Measurements from ENCODE around the gene CNNM4. TPM values are rescaled to one million over a fixed set of nuclear protein-coding genes. Genes with fewer than 3 reads are reported as not detected.
A peak's percentile ranks its signal among the peaks of the same experiment; 100 is the strongest.
"Not testable (repeated sequence)": the region's sequence is repeated elsewhere in the genome, so short reads cannot be mapped to it uniquely, and the experiment has no call there.

Gene CNNM4
- total RNA-seq, 1 donor from 2014 or later, result 9.9 TPM

- Mint-ChIP-seq H3K36me3 (ENCODE audit: low read depth) (peaks cover 2% of the 10 kb centered on the region), H3K4me3 (no peak overlapping the region), H3K27me3 (ENCODE audit: insufficient read depth) (no peaks in the 10 kb centered on the region), H3K9me3 (no peaks in the 10 kb centered on the region), H3K27ac (no peak overlapping the region), H3K4me1 (ENCODE audit: low read depth) (peaks cover 10% of the 10 kb centered on the region)
- intact Hi-C loops (cut with micrococcal nuclease), result loop anchor here (1.0 kb wide), 2 partner anchors 42 to 62 kb away; partner anchors contain the start of genes CNNM4 and LMAN2L
- no peak for DNase-seq (ENCODE audit: low spot score)
Observed at GRCh38 chr2:96801786-96802595, 41.3 kb downstream of the CNNM4 start.

- Mint-ChIP-seq H3K9me3 (no peaks in the 10 kb centered on the region), H3K4me1 (ENCODE audit: low read depth) (peaks cover 10% of the 10 kb centered on the region), H3K27me3 (ENCODE audit: insufficient read depth) (no peaks in the 10 kb centered on the region)
Observed at GRCh38 chr2:96802721-96803120, 42.0 kb downstream of the CNNM4 start.

GRCh38 chr2:96804986-96805385 is 44.3 kb downstream of the CNNM4 start:
- intact Hi-C loops (cut with micrococcal nuclease), result no loop called here
- Mint-ChIP-seq H3K36me3 (ENCODE audit: low read depth) (no peaks in the 10 kb centered on the region), H3K27me3 (ENCODE audit: insufficient read depth) (no peaks in the 10 kb centered on the region), H3K4me3 (no peak overlapping the region), H3K9me3 (no peaks in the 10 kb centered on the region), H3K27ac (no peak overlapping the region), H3K4me1 (ENCODE audit: low read depth) (peaks cover 10% of the 10 kb centered on the region)
- no peak for DNase-seq (ENCODE audit: low spot score)

More at GRCh38 chr2:96802721-96803120, 42.0 kb downstream of the CNNM4 start:
- H3K27ac Mint-ChIP-seq, result no peak overlapping the region
- peaks cover 2% of the 10 kb centered on the region for H3K36me3 Mint-ChIP-seq (ENCODE audit: low read depth)
- H3K4me3 Mint-ChIP-seq, result no peak overlapping the region
- no peak for DNase-seq (ENCODE audit: low spot score)
- intact Hi-C loops (cut with micrococcal nuclease), result loop anchor here (1.0 kb wide), 1 partner anchor 42 kb away; the partner anchor contains the start of gene CNNM4

- Mint-ChIP-seq H3K27ac (peak overlapping the region; percentile 91), H3K4me1 (ENCODE audit: low read depth) (peaks cover 10% of the 10 kb centered on the region)
- H3K9me3 Mint-ChIP-seq; H3K27me3 Mint-ChIP-seq (ENCODE audit: insufficient read depth); H3K36me3 Mint-ChIP-seq (ENCODE audit: low read depth); intact Hi-C loops (cut with micrococcal nuclease); DNase-seq (ENCODE audit: low spot score); H3K4me3 Mint-ChIP-seq: not testable (repeated sequence)
Observed at GRCh38 chr2:96805946-96806345, 45.2 kb downstream of the CNNM4 start.

GRCh38 chr2:96806468-96807126 is 45.9 kb downstream of the CNNM4 start:
- Mint-ChIP-seq H3K36me3 (ENCODE audit: low read depth) (peaks cover 3% of the 10 kb centered on the region), H3K4me1 (ENCODE audit: low read depth) (peaks cover 10% of the 10 kb centered on the region), H3K27ac (peak overlapping the region; percentile 91), H3K9me3 (no peaks in the 10 kb centered on the region), H3K27me3 (ENCODE audit: insufficient read depth) (no peaks in the 10 kb centered on the region), H3K4me3 (peak overlapping the region; percentile 58)
- DNase-seq (ENCODE audit: low spot score), result no peak
- intact Hi-C loops (cut with micrococcal nuclease), result no loop called here

- DNase-seq (ENCODE audit: low spot score), result no peak
- Mint-ChIP-seq H3K27ac (peak overlapping the region; percentile 91), H3K9me3 (no peaks in the 10 kb centered on the region), H3K4me3 (peak overlapping the region; percentile 58), H3K4me1 (ENCODE audit: low read depth) (peaks cover 10% of the 10 kb centered on the region), H3K36me3 (ENCODE audit: low read depth) (peaks cover 3% of the 10 kb centered on the region), H3K27me3 (ENCODE audit: insufficient read depth) (no peaks in the 10 kb centered on the region)
- intact Hi-C loops (cut with micrococcal nuclease), result no loop called here
Observed at GRCh38 chr2:96807127-96807471, 46.4 kb downstream of the CNNM4 start.

GRCh38 chr2:96808176-96808837 is 47.6 kb downstream of the CNNM4 start:
- H3K27me3 Mint-ChIP-seq (ENCODE audit: insufficient read depth), result no peaks in the 10 kb centered on the region
- H3K36me3 Mint-ChIP-seq (ENCODE audit: low read depth), result peaks cover 7% of the 10 kb centered on the region
- no peaks in the 10 kb centered on the region for H3K9me3 Mint-ChIP-seq
- intact Hi-C loops (cut with micrococcal nuclease), result no loop called here
- no peak overlapping the region for H3K4me3 Mint-ChIP-seq
- no peak overlapping the region for H3K27ac Mint-ChIP-seq
- DNase-seq (ENCODE audit: low spot score), result no peak
- peaks cover 16% of the 10 kb centered on the region for H3K4me1 Mint-ChIP-seq (ENCODE audit: low read depth)

- intact Hi-C loops (cut with micrococcal nuclease), result no loop called here
- H3K4me3 Mint-ChIP-seq, result no peak overlapping the region
- H3K27me3 Mint-ChIP-seq (ENCODE audit: insufficient read depth), result no peaks in the 10 kb centered on the region
- H3K27ac Mint-ChIP-seq, result no peak overlapping the region
- no peak for DNase-seq (ENCODE audit: low spot score)
- peaks cover 7% of the 10 kb centered on the region for H3K36me3 Mint-ChIP-seq (ENCODE audit: low read depth)
- no peaks in the 10 kb centered on the region for H3K9me3 Mint-ChIP-seq
- H3K4me1 Mint-ChIP-seq (ENCODE audit: low read depth), result peaks cover 16% of the 10 kb centered on the region
Observed at GRCh38 chr2:96809216-96809882, 48.6 kb downstream of the CNNM4 start.

- Mint-ChIP-seq H3K27ac (no peak overlapping the region), H3K4me3 (no peak overlapping the region)
Observed at GRCh38 chr2:96809951-96810782, 49.5 kb downstream of the CNNM4 start.

GRCh38 chr2:96810783-96811192 is 50.1 kb downstream of the CNNM4 start:
- Mint-ChIP-seq H3K4me3 (no peak overlapping the region), H3K27me3 (ENCODE audit: insufficient read depth) (no peaks in the 10 kb centered on the region), H3K27ac (no peak overlapping the region), H3K9me3 (no peaks in the 10 kb centered on the region), H3K36me3 (ENCODE audit: low read depth) (peaks cover 10% of the 10 kb centered on the region), H3K4me1 (ENCODE audit: low read depth) (peaks cover 26% of the 10 kb centered on the region)
- intact Hi-C loops (cut with micrococcal nuclease), result no loop called here
- DNase-seq (ENCODE audit: low spot score), result no peak

More at GRCh38 chr2:96809951-96810782, 49.5 kb downstream of the CNNM4 start:
- Mint-ChIP-seq H3K9me3 (no peaks in the 10 kb centered on the region), H3K36me3 (ENCODE audit: low read depth) (peaks cover 7% of the 10 kb centered on the region), H3K27me3 (ENCODE audit: insufficient read depth) (no peaks in the 10 kb centered on the region), H3K4me1 (ENCODE audit: low read depth) (peaks cover 21% of the 10 kb centered on the region)
- DNase-seq (ENCODE audit: low spot score), result no peak
- intact Hi-C loops (cut with micrococcal nuclease), result no loop called here

- H3K4me1 Mint-ChIP-seq (ENCODE audit: low read depth), result peaks cover 16% of the 10 kb centered on the region
- no peak overlapping the region for H3K27ac Mint-ChIP-seq
- H3K9me3 Mint-ChIP-seq, result no peaks in the 10 kb centered on the region
- peaks cover 10% of the 10 kb centered on the region for H3K36me3 Mint-ChIP-seq (ENCODE audit: low read depth)
- no peak for DNase-seq (ENCODE audit: low spot score)
- H3K27me3 Mint-ChIP-seq (ENCODE audit: insufficient read depth), result no peaks in the 10 kb centered on the region
- no peak overlapping the region for H3K4me3 Mint-ChIP-seq
- intact Hi-C loops (cut with micrococcal nuclease), result no loop called here
Observed at GRCh38 chr2:96811917-96812316, 51.2 kb downstream of the CNNM4 start.

- H3K27me3 Mint-ChIP-seq (ENCODE audit: insufficient read depth), result no peaks in the 10 kb centered on the region
- no peak overlapping the region for H3K27ac Mint-ChIP-seq
- intact Hi-C loops (cut with micrococcal nuclease), result no loop called here
- peaks cover 30% of the 10 kb centered on the region for H3K4me1 Mint-ChIP-seq (ENCODE audit: low read depth)
- DNase-seq (ENCODE audit: low spot score), result no peak
- peaks cover 21% of the 10 kb centered on the region for H3K36me3 Mint-ChIP-seq (ENCODE audit: low read depth)
- H3K9me3 Mint-ChIP-seq, result no peaks in the 10 kb centered on the region
- peak overlapping the region; percentile 15 for H3K4me3 Mint-ChIP-seq
Observed at GRCh38 chr2:96813656-96814055, 53.0 kb downstream of the CNNM4 start.
